G401 (cell line): ENCODE results near the gene LAMC1. TPM values are rescaled to one million over a fixed set of nuclear protein-coding genes. Genes with fewer than 3 reads are reported as not detected.

Experiments
- DNase-seq: peaks from one replicate; pipeline ENCODE4 v3.0.0-alpha.2; 2015; ENCODE audit warnings: low spot score
- in situ Hi-C: cut with HindIII; loops from 2 replicates; pipeline ENCODE4 v1.10.0; 2016; ENCODE audit warnings: low sequenced_read_pairs, mixed read lengths
- total RNA-seq: library from RNA; depleted of rRNA; stranded (reverse); fragments of >200 nt; shearing (Covaris generic); gene quantifications from 2 replicates; pipeline ENCODE4 v1.2.3, GENCODE V29; 2014; rRNA removed

LAMC1 gene
- total RNA-seq: 44.7 and 68.9 TPM in 2 replicates

DNA sequence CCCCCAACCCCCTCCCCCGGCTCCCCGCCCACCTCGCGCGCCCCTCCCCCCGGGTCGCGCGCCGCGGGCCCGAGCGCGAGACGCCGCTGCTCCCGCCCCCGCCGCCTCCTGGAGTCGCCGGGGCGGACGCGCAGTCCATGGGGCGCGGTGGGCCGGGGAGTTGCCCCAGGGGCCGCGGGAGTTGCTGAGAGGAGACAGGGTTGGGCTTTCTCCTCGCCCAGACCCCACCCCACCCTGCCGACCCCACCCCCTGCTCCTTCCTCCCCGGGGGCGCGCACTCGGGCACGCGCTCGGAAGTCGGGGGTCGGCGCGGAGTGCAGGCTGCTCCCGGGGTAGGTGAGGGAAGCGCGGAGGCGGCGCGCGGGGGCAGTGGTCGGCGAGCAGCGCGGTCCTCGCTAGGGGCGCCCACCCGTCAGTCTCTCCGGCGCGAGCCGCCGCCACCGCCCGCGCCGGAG, at the start of gene LAMC1:
Gene LAMC1 (plus strand): TSS at position 275 of the 455 bp plus-strand sequence. CDS start 297 bp downstream, outside the sequence.
- in situ Hi-C loops: no loop called here
- DNase-seq: peak; percentile 47

DNA sequence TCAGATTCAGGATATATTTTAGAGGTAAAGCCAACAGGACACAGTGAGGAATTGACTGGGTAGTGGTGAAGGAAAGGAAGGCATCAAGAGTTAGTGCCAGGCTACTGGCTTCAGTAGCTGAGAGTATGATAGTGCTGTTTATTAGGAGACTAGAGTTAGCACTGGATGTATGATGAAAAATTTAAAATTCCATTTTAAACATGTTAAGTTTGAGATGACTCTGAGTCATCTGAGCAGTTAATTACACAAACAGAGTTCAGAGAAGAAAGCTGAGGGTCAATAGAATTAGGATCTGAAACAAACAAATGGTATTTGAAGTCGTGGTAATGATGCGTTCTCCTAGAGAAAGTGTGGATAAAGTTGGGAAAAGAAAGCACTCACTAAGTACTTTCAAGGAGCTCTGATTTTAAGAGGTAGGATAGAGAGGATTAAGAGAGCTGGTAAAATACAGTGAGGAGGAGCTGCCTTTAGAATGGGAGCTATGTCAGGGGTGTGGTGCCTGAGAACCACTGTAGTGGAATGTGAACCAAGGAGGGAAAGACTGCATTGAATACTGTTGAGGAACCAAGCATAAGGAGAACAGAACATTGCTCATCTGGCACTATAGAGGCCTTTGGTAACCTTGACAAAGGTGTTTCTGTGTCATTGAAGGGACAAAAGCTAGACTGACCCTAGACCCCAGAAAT, 48.6 kb upstream of the LAMC1 start:
- no peak for DNase-seq
- in situ Hi-C loops: no loop called here

- DNase-seq: no peak
- in situ Hi-C loops: no loop called here
Observed at GRCh38 chr1:182977480-182977879, 45.7 kb upstream of the LAMC1 start.

GRCh38 chr1:182978151-182978853, 44.9 kb upstream of the LAMC1 start:
- DNase-seq: no peak
- in situ Hi-C loops: no loop called here

- in situ Hi-C loops: no loop called here
Observed at GRCh38 chr1:182984138-182984537, 39.1 kb upstream of the LAMC1 start.

GRCh38 chr1:182984621-182985020, 38.6 kb upstream of the LAMC1 start:
- in situ Hi-C loops: no loop called here
- DNase-seq: no peak

More at GRCh38 chr1:182984138-182984537, 39.1 kb upstream of the LAMC1 start:
- DNase-seq: no peak

GRCh38 chr1:182985876-182986275, 37.3 kb upstream of the LAMC1 start:
- in situ Hi-C loops: no loop called here
- no peak for DNase-seq

GRCh38 chr1:182990413-182991144, 32.6 kb upstream of the LAMC1 start:
- no peak for DNase-seq
- in situ Hi-C loops: no loop called here

DNA sequence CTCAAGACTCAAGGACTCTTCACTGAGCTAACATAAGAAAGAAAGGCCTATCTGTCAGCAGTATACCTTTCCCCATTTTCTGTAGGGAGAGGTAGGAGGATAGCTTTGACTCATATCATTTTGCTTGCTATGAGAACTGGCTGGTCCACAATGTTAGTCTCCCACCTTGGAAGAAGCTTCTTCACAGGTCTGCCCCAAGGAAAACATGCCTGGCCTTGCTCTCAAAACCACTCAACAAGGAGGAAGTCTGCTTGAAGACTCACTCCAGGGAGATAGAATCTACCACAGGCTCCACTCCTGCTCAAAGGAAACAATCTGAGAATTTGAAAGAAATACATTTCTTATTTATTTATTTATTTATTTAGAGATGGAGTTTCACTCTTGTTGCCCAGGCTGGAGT, 29.5 kb upstream of the LAMC1 start:
- in situ Hi-C loops: no loop called here
- DNase-seq: no peak

GRCh38 chr1:182995894-182996293, 27.3 kb upstream of the LAMC1 start:
- in situ Hi-C loops: no loop called here
- no peak for DNase-seq

- in situ Hi-C loops: no loop called here
Observed at GRCh38 chr1:182996816-182997215, 26.4 kb upstream of the LAMC1 start.

GRCh38 chr1:182998482-182998881, 24.7 kb upstream of the LAMC1 start:
- DNase-seq: no peak
- in situ Hi-C loops: no loop called here

More at GRCh38 chr1:182996816-182997215, 26.4 kb upstream of the LAMC1 start:
- DNase-seq: no peak

- in situ Hi-C loops: no loop called here
Observed at GRCh38 chr1:183000167-183000962, 22.9 kb upstream of the LAMC1 start.

GRCh38 chr1:183002267-183002666, 21.0 kb upstream of the LAMC1 start:
- in situ Hi-C loops: no loop called here
- no peak for DNase-seq

More at GRCh38 chr1:183000167-183000962, 22.9 kb upstream of the LAMC1 start:
- DNase-seq: no peak

- DNase-seq: no peak
- in situ Hi-C loops: no loop called here
Observed at GRCh38 chr1:183002797-183003196, 20.4 kb upstream of the LAMC1 start.

DNA sequence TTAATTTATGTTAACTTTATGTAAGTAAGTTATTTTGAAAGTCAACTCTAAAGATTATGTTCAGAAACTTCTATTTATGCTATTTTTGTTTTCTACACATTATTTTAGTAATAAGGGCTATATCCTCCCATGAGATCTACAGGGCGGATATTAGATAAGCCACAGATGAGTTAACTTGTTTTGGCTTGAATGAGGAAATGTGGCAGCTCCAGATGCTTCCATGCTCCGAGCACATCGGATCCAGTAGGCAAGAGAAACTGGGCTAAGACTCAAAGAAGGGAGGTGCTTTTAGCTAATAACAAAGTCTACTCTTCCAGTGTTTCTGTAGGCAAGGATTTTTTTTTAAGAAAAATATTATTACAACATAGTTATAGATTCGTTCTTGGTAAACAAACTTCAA, 20.0 kb upstream of the LAMC1 start:
- in situ Hi-C loops: no loop called here
- DNase-seq: no peak

DNA sequence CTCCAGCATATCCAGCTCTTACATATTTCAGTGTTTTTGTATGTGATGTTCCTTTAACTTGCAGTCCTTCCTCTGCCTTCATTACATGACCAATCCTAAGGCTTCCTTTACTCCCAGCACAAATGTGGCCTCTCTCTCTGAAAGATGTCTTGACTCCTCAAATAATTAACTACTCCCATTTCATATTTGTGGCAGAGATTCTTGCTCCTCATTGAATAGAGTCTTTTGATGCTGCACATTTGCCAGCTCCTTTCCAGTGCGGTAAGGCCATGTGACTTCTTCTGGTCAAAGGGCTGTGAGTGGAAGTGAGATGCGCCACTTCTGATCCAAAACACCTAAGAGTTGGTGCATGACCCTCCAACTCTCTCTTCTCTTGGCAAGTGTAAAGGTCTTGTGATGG, 19.1 kb upstream of the LAMC1 start:
- in situ Hi-C loops: no loop called here
- no peak for DNase-seq

DNA sequence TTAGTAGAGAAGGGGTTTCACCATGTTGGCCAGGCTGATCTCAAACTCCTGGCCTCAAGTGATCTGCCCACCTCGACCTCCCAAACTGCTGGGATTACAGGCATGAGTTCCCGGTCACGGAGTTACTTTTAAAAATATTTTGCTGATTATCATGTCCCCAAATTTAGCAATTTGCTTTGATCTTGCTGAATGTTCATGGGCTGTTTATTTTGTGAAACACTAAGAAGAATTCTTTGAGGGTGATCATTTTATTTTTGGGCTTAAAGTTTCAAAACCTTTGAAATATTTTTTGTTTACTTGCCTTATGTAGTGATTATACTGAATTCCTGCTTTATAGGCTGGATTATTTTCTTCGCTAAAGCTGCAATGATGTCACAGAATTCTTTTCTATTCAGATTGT, 11.4 kb upstream of the LAMC1 start:
- in situ Hi-C loops: no loop called here
- DNase-seq: no peak

GRCh38 chr1:183012301-183012994, 10.8 kb upstream of the LAMC1 start:
- in situ Hi-C loops: no loop called here
- DNase-seq: no peak
